Activated CD4-positive, alpha-beta T cell treated with anti-CD3 and anti-CD28 coated beads, Interleukin-2, amount 50 U/mL, for 1 hour (primary cell): ENCODE measurements around the gene ACSL5.
"Not testable (repeated sequence)": the region's sequence is repeated elsewhere in the genome, so short reads cannot be mapped to it uniquely, and the experiment has no call there.

ENCODE experiments used
- DNase-seq: peaks from one replicate; pipeline ENCODE4 v3.0.0-alpha.2; 2020

ACSL5 gene

DNA sequence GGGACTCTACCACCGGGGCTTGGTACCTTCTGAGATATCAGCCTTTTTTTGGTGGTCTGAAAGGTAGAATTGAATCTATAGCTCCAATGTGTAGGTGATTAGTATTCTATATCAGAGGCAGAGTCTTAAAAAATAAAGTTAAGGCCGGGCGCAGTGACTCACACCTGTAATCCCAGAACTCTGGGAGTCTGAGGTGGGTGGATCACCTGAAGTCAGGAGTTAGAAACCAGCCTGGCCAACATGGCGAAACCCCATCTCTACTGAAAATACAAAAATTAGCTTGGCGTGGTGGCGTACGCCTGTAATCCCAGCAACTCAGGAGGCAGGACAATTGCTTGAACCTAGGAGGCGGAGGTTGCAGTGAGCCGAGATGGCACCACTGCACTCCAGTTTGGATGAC lies 3.2 kb downstream of the ACSL5 start:
- not testable (repeated sequence) for DNase-seq

GRCh38 chr10:112379635-112380296 lies 5.8 kb downstream of the ACSL5 start:
- DNase-seq = no peak

DNA sequence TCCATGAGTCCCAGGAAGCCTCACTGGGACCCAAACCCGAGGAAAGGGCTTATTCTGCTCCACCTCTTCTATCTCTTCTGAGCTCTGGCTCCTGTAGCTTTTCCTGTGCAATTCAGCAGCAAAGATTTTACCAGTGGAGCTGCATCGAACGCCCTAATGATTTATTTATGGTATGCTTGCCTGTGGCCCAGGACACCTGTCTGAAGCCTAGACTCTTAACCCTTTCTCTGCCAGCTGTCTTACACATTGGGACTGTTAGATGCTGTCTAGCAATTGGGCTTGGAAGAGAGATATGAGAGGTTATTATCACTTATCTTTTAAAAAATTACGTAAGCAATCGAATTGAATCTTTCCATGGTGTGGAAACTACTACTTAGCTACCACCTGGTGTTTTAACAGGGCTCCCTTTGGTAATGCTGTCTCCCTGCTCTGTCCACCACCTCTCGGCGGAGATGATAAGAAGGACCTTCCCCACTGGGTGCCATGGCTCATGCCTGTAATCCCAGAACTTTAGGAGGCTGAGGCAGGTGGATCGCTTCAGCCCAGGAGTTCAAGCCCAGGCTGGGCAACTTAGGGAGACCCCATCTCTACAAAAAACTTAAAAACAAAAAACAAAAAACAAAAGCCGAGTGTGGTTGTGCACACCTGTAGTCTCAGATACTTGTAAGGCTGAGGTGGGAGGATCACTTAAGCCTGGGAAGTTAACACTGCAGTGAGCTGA lies 8.8 kb downstream of the ACSL5 start:
- no peak for DNase-seq

- no peak for DNase-seq
Measured at GRCh38 chr10:112383325-112383724, 9.4 kb downstream of the ACSL5 start.

DNA sequence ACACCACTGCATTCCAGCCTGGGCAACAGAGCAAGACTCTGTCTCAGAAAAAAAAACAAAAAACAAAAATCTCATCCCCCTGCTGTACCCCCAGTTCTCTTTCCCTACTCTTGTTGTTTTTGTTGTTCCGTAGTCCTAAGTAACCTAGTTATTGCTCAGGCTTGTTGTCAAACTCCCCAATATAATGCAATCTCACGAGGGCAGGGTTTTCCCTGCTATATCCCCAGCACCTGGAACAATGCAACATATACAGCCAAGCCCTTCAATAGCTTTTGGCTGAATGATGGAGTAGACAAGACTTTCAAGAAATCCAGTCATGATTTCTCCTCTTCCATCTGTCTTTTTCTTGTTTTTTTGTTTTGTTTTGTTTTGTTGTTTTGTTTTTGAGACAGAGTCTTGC lies 10.2 kb downstream of the ACSL5 start:
- DNase-seq = no peak

GRCh38 chr10:112385201-112385600 lies 11.3 kb downstream of the ACSL5 start:
- no peak for DNase-seq

- DNase-seq = not testable (repeated sequence)
Measured at GRCh38 chr10:112388056-112388455, 14.1 kb downstream of the ACSL5 start.

DNA sequence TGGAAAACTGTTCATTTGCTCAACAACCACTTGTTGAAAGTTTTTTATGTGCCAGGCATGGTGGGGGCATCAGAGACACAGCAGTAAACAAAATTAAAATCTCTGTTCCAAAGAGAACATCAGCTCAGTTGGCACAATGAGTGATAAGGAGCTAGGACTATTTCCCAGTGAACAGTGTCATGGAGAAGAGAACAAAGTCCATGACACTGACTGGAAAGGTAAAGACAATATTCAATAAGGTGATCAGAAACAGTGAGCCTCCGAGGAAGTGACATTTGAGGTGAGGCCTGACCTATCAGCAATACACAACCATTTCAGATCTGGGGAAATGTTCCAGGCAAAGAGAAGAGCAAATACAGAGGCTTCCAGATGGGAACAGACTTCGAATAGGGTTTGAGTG lies 14.6 kb downstream of the ACSL5 start:
- DNase-seq = no peak

DNA sequence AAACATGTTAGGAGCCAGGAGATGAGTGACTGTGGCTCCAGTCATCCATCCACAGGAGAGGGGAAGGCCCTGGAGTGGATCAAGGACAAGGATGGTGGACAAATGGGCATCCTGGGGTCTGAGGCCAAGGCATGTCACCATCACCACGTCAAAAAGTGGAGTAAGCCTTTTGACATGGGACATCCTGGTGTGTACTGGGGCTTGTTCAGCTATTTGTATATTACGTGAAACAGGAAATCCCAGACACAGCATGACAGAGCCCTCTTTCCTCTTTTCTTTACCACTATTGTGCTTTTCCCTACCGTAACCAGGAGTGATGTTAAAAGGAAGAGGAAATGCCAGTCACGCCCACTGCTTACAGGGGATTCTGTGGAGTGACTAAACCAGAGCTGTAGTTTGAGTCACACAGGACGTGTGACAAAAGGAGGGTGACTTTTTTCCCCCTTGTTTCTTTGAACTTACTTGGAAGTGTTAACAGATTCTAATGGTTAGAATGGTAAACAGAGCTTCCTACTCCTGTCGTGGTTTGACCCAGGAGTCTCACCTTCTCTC lies 15.4 kb downstream of the ACSL5 start:
- DNase-seq = no peak

- DNase-seq = no peak
Measured at GRCh38 chr10:112390125-112390703, 16.3 kb downstream of the ACSL5 start.

DNA sequence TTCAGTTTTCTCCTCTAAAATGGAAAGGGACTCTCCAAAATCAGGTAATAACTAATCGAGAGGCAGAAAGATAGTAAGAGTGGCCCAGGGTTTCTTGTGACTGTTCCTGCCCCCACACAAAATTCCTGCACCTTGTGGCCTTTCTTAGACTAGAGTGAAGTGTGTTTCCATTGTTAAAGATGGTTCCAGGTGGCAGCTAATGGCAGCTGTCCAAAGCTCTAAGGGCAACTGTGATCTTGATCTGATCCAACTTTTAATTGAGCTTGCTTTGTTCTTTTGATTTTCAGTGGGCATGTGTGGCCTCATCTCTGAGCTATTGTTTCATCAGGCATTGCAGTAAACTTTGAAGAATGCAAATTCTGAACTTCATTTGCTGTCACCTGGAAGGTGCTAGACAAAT lies 19.4 kb downstream of the ACSL5 start:
- no peak for DNase-seq

GRCh38 chr10:112393827-112394226 lies 19.9 kb downstream of the ACSL5 start:
- DNase-seq = no peak

- no peak for DNase-seq
Measured at GRCh38 chr10:112394475-112394875, 20.6 kb downstream of the ACSL5 start.

- DNase-seq = no peak
Measured at GRCh38 chr10:112395809-112396530, 22.1 kb downstream of the ACSL5 start.

DNA sequence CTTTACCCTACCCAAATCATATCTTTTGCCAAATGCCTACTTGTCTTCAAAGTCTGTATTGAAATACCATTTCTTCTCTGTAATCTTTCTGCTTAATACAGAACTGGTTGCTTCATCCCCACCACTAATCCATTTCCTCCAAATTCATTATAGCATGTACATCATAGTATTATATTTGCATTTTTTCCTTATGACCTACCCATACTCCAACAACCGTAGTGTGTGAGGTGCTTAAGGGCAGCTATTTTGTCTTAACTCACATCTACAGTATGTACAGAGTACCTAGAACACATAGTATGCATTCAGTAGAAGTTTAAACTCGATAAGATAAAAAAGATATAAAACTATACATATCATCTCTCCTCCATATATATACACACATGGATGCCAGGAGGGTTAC lies 23.7 kb downstream of the ACSL5 start:
- DNase-seq = no peak

GRCh38 chr10:112402917-112403316 lies 29.0 kb downstream of the ACSL5 start:
- DNase-seq = no peak

GRCh38 chr10:112404617-112405016 lies 30.7 kb downstream of the ACSL5 start:
- DNase-seq = no peak

- not testable (repeated sequence) for DNase-seq
Measured at GRCh38 chr10:112406806-112407205, 32.9 kb downstream of the ACSL5 start.

DNA sequence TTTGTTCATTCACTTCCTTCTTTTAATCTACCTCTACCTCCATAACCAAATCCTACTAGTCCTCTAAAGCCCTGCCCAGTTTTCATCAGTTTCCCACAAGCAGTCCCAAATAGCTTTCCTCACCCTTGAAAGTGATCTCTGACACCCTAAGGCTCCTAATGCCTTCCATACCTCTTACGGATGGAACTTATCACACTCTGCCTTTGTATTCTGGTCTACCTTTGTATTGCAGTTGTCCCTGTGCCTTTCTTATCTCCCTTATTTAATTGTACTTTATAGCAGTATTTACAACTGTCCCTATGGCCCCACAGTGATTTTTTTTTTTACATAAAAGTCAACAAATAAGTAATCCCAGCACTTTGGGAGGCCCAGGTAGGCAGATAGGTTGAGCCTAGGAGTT lies 33.8 kb downstream of the ACSL5 start:
- DNase-seq = no peak

DNA sequence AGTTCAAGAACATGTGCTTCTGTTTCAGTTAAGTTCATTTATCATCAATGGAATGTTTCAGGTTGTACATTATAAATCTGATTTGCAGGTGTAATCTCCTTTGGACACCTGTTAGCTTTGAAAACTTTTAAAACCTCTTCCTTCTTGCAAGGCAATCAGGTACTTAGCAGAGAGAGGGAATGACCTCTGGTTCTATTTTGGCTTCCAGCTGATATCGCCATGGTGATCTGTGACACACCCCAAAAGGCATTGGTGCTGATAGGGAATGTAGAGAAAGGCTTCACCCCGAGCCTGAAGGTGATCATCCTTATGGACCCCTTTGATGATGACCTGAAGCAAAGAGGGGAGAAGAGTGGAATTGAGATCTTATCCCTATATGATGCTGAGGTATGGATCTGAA lies 35.4 kb downstream of the ACSL5 start:
- DNase-seq = no peak

DNA sequence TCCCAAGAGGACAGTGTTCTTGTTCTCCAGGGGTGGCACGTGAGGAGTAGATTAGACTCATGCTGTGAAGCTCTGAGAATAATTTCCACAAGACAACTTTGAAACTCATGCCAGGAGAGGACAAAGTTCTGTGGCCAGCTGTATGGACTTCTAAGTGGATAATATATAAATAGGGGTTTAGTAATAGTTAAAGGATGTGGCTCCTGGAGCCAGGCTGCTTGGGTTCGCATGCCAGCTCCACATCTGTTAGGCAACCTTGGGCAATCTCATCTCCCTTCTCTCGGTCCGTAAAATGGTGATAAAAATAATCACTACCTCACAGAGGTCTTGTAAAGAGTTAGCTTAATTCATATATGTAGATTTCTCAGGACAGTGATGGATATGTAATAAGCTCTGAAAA lies 35.8 kb downstream of the ACSL5 start:
- no peak for DNase-seq

- DNase-seq = no peak
Measured at GRCh38 chr10:112412696-112413095, 38.8 kb downstream of the ACSL5 start.

DNA sequence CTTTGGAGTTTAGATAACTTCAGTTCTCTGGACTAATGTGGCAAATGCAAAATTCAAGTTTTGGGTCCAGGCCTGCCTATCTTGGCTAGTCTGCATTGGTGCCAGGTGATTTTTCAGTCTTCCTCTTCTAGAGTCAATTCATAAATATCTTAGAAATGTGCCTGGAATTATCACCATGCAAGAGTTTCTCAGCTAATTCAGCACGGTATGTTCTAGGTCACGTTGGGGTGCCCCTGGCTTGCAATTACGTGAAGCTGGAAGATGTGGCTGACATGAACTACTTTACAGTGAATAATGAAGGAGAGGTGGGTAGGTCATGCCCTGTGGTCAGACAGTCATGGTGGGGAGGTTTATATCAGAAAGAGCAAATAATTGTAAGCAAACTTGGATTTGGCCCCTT lies 47.8 kb downstream of the ACSL5 start:
- DNase-seq = no peak
